ENCODE results near the gene DPP9. TPM values are rescaled to one million over a fixed set of nuclear protein-coding genes. Genes with fewer than 3 reads are reported as not detected.

Gene DPP9
- total RNA-seq, 1 donor from 2014 or later = 28.0 TPM

DNA sequence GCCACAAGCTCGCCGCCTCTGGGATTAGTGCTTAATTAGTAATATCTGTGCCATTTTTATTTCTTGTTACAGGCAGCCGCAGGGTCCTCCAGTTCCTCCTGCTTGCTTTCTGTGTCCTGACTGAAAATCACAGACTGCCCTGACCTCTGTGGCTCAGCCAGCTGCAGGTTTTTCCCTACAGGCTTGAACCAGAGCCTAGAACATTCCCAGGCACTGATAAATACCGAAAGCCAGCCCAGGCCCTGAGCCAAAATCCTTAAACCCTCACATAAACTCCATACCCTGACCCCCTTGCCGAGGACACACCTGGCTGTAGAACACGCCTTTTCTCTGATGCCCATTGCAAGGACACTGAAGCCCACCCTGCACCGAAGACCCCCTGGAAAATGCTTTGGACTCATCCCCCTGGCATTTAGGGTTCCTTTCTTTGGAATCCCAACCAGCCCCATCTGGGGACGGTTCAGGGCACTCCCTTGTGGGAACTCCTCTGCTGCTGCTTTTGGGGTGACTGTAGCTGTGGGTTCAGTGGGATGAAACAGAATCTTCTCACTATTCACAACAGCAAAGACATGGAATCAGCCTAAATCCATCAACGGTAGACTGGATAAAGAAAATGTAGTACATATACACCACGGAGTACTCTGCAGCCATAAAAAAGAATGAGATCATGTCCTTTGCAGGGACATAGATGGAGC is 15.5 kb downstream of the DPP9 start:
- ATAC-seq = no peak

DNA sequence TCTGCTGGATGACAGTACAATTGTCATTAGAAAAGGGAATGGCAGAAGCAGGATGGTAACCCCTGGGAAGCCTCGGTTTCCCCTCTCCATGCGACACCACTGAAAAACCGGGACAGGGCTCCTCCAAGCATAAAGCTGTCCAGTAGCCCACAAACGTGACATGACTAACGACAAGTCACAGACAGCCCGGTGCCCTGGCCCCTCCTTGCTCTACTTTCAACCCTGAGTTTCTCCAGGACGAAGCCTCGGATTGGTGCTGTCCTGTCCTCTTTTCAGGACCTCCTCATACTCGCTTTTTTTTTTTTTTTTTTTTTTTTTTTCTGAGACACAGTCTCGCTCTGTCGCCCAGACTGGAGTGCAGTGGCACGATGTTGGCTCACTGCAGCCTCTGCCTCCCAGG is 16.3 kb downstream of the DPP9 start:
- ATAC-seq = no peak

DNA sequence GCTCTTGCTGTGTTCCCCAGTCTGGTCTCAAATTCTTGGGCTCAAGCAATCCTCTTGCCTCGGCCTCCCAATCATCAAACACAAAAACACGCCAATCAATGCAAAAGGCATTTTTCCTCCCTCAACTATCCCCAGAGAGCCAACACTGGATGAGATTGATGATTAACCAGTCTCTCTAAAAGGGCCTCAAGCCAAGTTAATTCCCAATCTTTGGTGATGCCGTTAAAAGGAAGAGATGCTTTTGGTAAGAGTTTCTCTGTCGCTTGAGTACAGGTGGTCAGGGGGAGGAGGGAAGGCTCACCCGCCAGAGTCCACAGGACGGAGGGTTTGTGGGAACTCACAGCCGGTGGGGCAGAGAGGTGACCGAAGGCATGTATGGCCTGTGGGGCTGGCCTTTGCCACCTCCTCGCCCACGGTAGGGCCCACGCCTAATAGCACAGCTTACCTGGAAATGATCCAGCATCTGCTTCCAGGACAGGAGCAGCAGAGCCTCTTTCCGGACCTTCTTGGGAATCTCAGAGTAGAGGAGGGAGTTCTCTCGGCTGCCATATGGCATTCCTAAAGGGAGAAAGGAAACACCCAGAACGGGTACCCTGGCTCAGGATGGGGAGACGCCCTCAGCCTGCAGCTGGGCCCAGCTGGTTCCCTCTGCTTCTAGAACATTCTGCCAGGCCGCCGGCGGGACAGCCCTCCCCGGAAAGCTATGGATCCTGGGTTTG is 18.1 kb downstream of the DPP9 start:
- no peak for ATAC-seq

GRCh38 chr19:4704317-4704673 is 19.3 kb downstream of the DPP9 start:
- ATAC-seq = no peak

GRCh38 chr19:4703671-4704316 is 19.8 kb downstream of the DPP9 start:
- no peak for ATAC-seq

GRCh38 chr19:4702764-4703163 is 20.9 kb downstream of the DPP9 start:
- no peak for ATAC-seq

DNA sequence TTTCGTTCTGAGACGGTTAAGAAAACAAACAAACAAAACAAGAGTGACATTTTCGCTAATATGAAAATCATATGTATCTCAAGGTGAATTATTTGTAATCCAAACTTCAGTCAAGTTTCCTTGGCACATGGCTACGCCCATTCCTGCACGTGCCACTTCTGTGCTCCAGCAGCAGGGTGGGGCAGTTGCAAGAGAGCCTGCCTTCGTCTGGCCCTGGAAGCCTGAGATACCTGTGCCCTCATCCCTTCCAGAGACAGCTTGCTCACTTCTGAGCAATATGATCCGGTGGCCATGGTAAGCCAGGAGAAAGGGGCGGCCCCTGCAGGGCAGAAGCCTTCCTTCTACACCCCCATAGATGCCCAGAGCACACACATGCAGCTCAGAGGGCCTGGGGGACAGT is 22.1 kb downstream of the DPP9 start:
- ATAC-seq = no peak

DNA sequence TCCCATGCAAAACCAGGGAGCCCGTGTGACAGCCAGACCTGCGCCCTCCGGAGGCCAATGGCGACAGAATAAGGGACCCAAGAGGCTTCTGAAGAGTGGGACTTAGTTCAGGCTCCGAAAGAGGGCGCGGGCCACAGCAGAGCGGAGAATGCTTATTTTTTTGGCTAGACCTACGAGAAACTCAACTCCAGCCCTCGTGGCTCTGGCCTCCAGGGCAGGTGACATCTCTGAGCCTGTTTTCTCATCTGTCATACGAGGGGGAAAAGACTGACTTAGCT is 23.0 kb downstream of the DPP9 start:
- no peak for ATAC-seq

DNA sequence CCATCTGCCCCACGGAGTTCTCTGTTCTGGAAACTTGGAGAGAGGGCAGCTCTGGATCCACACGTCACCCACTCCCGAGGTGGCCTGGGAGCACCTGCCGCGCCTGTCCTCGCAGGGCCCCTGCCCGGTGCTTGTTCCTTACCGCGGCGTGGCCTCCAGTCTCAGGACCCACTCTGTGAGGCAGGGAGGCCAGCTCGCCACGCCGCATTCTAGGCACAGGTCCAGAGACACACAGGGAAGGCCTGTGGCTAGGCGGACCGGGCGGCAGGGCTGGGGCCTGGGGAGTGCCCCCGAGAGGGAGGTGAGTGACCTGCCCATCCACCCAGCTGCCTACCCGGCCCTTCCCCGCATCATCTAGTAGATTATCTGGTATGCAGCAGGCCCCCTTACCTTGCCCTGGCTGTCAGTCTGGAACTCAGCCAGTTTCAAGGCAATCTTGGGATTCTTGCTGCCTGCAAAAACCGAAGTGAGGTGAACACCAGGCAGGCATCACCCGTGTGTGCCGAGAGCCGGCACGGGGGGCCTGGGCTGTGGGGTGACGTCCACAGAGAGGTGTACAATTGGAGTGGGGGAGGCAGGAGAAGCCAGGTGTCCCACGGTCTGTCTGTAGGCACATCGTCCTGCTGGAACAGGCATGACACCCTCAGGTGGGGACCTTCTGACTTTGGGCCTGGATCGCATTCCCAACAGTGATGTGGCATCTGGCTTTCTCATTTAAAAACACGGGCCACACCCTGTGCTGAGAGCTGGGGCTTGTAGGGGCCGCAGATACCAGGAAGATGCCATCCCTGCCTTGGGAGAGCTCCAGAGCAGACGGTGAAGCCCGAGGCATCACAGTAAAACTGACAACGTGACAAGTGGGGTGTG is 23.6 kb downstream of the DPP9 start:
- ATAC-seq = no peak

DNA sequence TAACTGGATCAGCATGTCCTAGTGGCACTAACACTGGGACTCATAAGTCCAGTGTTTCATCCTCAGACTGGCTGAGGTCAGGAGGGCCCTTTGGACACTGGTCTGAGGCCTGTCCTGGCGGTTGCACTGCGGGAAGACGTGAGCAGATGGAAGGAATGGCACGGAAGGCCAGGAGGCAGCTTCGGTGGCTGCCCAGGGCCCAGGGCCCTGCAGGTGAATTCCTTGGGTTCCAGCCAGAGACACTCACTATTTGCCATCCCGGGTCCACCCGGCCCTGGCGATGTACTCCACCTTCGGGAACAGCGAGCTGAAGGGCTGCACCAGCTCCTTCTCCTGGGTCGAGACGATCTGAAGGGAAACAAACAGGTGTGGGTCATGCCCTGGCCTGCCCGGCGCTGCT is 26.3 kb downstream of the DPP9 start:
- ATAC-seq = no peak

- no peak for ATAC-seq
These were observed 28.4 kb downstream of the DPP9 start for GRCh38 chr19:4695224-4695731.

DNA sequence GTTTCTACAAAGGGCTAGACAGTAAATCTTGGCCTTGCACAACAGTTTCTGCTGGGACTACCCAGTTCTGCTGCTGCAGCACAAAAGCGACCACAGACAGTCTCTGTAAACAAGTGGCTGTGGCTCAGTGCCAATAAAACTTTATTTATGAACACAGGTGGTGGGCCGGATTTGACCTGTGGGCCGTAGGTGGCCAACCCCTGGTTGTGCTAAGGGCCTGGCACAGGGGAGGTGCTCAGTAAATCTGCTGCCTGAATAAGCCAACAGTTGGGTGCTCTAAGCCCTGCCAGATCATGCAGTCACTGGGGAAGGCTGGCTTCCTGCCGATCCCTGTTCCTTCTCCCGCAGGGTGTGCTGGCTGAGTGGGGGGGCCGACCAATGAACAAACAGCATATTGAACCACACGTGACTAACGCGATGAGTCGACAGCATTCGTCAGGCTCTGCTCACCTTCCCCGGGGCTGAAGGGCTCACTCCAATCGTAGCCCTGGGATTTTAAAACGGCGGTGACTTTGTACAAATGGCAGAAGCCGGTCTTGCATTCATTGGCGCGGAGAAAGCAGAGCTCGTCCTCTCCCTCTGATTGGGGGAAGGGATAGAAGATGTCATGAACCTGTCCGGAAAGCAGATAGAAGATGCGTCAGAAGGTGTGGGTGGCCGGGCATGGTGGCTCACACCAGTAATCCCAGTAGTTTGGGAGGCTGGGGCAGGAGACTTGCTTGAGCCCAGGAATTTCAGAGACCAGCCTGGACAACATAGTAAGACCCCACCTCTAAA is 29.2 kb downstream of the DPP9 start:
- ATAC-seq = peak; percentile 92

GRCh38 chr19:4693471-4694121 is 30.0 kb downstream of the DPP9 start:
- no peak for ATAC-seq

GRCh38 chr19:4693078-4693350 is 30.6 kb downstream of the DPP9 start:
- no peak for ATAC-seq

DNA sequence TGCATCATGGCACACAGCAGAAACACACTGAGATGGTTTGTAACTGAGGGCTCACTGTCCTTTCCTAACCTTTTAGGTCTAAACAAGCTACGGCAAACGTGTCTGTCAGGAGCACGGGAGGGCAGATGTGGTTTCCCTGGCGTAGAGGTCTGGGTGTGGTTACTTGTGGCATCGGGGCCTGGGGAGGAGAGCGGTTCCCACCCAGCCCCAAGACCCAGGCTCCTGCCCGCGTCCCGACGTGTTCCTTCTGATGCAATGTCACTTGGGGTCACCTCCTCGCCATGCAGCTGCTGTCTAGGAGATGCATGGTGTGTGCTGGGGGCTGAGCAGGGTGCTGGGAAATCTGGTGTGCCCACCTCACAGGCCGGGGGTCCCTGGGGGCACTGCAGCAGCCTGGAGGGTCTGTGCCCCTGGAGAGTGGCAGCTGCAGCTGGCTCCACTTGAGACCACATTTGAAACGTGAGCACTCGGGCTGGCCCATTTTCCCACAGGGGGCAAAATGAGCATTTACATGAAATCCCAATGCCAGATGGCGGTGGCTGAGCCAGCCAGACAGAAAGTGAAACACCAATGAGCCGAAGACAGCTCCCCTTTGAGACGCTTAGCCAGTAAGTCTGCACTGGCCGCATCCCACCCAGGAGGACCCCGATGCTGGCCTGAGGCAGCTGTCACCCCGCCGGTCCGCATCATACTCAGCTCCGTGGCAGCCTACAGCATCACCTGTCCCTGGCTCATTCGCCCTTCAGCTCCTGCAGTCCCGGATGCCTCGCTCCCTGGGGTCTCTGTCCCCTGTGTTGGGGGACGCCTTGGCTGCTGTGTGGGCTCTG is 31.2 kb downstream of the DPP9 start:
- no peak for ATAC-seq

DNA sequence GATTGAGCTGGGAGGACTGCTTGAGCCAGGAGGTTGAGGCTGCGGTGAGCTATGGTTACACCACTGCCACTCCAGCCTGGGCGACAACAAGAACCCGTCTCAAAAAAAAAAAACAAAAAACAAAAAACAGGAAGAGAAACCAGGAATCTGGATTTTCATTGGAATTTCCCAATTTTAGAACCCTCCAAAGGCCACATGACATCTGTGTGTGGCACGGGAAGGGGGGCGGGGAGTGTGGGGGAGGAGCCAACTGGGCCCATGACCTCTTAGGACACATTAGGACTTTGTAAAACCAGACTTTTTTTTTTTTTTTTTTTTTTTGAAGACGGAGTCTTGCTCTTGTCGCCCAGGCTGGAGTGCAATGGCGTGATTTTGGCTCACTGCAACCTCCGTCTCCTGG is 32.3 kb downstream of the DPP9 start:
- no peak for ATAC-seq

DNA sequence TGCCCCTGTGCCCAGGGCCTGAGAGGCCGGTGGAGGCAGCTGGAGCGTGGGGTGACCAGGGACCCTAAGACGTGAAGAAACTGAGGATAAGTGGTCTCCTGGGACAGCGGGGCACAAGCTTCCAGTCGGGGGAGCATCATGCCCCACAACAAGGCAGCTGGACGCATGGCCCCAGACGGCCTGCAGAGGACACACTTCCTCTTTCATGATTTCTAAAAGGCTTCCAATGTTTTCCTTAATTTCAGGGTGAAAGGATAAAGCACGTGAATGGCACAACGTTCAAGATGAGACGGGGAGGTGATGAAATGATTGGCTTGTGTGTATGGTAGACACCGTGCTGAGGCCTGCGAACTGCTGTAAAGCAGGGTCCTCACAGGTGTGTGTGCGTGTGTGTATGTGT is 33.3 kb downstream of the DPP9 start:
- ATAC-seq = no peak

- no peak for ATAC-seq
These were observed 34.2 kb downstream of the DPP9 start for GRCh38 chr19:4689403-4689802.

DNA sequence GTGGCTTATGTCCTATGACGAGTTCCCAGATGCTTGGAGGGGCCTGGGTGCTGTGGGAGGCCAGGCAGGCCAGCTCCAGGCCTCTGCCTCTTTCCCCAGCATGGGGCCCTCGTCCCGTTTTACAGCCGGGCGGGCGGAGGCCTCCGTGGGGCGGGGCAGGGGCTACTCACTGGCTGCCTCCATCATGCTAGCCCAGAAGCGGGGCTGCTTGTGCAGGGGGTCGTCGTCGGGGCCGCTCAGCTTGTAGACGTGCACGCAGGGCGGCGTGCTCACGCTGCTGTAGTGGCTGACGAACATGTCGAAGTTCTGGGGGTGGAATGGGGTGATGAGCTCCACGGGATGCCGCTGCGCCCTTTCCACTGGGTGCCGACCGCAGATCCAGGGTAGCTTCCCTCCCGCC is 35.1 kb downstream of the DPP9 start:
- no peak for ATAC-seq

DNA sequence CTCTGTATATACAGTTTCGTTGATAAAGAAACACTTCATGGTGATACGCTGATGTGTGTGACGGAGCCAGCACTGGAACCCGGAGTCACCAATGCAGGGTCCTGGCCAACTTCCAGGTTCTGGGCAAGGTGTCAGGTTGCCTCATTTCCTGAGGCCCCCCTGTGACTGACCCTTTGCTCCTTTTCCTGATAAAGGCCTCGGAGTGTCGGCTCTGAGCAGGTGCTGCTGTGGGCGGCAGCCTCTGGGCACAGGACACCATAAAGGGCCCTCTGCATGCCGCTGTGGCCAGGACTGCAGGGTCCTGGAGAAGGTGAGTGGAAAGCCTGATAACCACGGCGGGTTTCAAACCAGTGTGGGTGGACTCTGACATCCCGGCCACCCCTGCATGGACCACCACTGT is 36.2 kb downstream of the DPP9 start:
- ATAC-seq = no peak

- ATAC-seq = no peak
These were observed 36.9 kb downstream of the DPP9 start for GRCh38 chr19:4686700-4687099.
